KOPT-K1 (cell line): ENCODE data around the gene NREP.

Source experiments
- H3K27ac ChIP-seq: fragments of 200-600 bp; sonication (generic); 2 replicates; pipeline ENCODE4 v1.5.1; 2016; ENCODE audit warnings: antibody characterized with exemption, mild to moderate bottlenecking, low read depth, low read length; ENCODE audit not compliant: poor library complexity, severe bottlenecking
- H3K36me3 ChIP-seq: fragments of 200-600 bp; sonication (generic); 2 replicates; pipeline ENCODE4 v1.5.1; 2017; ENCODE audit warnings: antibody characterized with exemption, mild to moderate bottlenecking, low read length, moderate library complexity; ENCODE audit not compliant: insufficient read depth
- H3K9me3 ChIP-seq: fragments of 200-600 bp; sonication (generic); 2 replicates; pipeline ENCODE4 v1.5.1; 2017; ENCODE audit warnings: antibody characterized with exemption, low read length, mild to moderate bottlenecking; ENCODE audit not compliant: insufficient read depth, poor library complexity, severe bottlenecking

The NREP gene

GRCh38 chr5:111679611-111680010 lies 77.4 kb downstream of the NREP start:
- no peaks in the 10 kb centered on the region for H3K9me3 ChIP-seq
- H3K27ac ChIP-seq: no peak overlapping the region
- no peaks in the 10 kb centered on the region for H3K36me3 ChIP-seq
